Measurements from ENCODE around the gene DSE.

DNA sequence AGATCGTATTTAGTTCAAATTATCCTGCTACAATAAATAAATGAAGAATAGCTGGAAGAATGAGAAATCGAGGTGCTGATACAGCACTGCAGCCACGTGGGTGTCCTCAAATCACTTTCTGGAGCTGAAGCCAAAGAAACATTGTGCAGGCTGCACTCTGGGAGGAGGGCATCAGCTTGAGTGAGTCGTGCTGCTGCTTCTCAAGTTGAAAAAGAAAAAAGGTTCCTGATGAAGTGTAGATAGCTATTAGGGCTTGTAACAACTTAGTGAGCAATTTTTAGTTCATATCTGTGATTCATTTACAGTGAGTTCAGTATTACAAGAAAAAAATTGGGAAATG lies 40.5 kb downstream of the DSE start:
- no peak for TF ChIP-seq GATA2 (IDR thresholded peaks at IDR 0.05; ENCODE audit: low read depth, low read length)
- no peak for TF ChIP-seq GATA3 (IDR thresholded peaks at IDR 0.05; ENCODE audit: low read depth, low read length)

Data from SH-SY5Y (cell line).